ENCODE results near the gene ANKS1B. TPM values are rescaled to one million over a fixed set of nuclear protein-coding genes. Genes with fewer than 3 reads are reported as not detected.

Gene ANKS1B
- total RNA-seq, 3 donors from 2014 or later (not counting 1 experiment from before 2014, with no cell fraction given): not detected

- Mint-ChIP-seq H3K36me3 (peaks cover 15% of the 10 kb centered on the region), H3K27ac (peak overlapping the region; percentile 1 to 4)
Measured at GRCh38 chr12:98691351-98691750, 1293.4 kb downstream of the ANKS1B start.

GRCh38 chr12:98686603-98687002 lies 1298.1 kb downstream of the ANKS1B start:
- DNase-seq: no peak
- no peak overlapping the region for H3K4me3 ChIP-seq (ENCODE audit: low read length)
- H3K36me3 Mint-ChIP-seq: peaks cover 33% of the 10 kb centered on the region
- no peak overlapping the region for H3K4me3 Mint-ChIP-seq
- H3K27me3 Mint-ChIP-seq (ENCODE audit: low read depth in 2 of 2): no peaks in the 10 kb centered on the region
- intact Hi-C loops (cut with micrococcal nuclease): no loop called here
- 100% methylated on average over 1 of the region's 2 CpGs for WGBS (ENCODE audit: insufficient coverage)
- no peak overlapping the region for H3K27ac ChIP-seq (ENCODE audit: low read length)
- peaks cover 57% of the 10 kb centered on the region for H3K36me3 ChIP-seq (ENCODE audit: control insufficient read depth, insufficient read depth, low read length)
- H3K9me3 Mint-ChIP-seq: no peaks in the 10 kb centered on the region
- no peak overlapping the region for H3K27ac Mint-ChIP-seq
- H3K27me3 ChIP-seq (ENCODE audit: control insufficient read depth, insufficient read depth, low read length): no peaks in the 10 kb centered on the region
- TF ChIP-seq CTCF (IDR thresholded peaks at IDR 0.05): no peak
- ATAC-seq: no peak
- peaks cover 4 to 12% of the 10 kb centered on the region in 2 donors for H3K4me1 Mint-ChIP-seq
- no peaks in the 10 kb centered on the region for H3K9me3 ChIP-seq (ENCODE audit: control insufficient read depth, insufficient read depth, low read length)
- no peaks in the 10 kb centered on the region for H3K4me1 ChIP-seq (ENCODE audit: control insufficient read depth, insufficient read depth, low read length)

More at GRCh38 chr12:98691351-98691750, 1293.4 kb downstream of the ANKS1B start:
- TF ChIP-seq CTCF (IDR thresholded peaks at IDR 0.05): no peak
- Histone ChIP-seq H3K9me3 (ENCODE audit: control insufficient read depth, insufficient read depth, low read length) (no peaks in the 10 kb centered on the region), H3K36me3 (ENCODE audit: control insufficient read depth, insufficient read depth, low read length) (peaks cover 31% of the 10 kb centered on the region), H3K27me3 (ENCODE audit: control insufficient read depth, insufficient read depth, low read length) (no peaks in the 10 kb centered on the region), H3K4me1 (ENCODE audit: control insufficient read depth, insufficient read depth, low read length) (no peaks in the 10 kb centered on the region), H3K27ac (ENCODE audit: low read length) (no peak overlapping the region), H3K4me3 (ENCODE audit: low read length) (no peak overlapping the region)
- no peak for DNase-seq
- no peak overlapping the region for H3K4me3 Mint-ChIP-seq
- H3K27me3 Mint-ChIP-seq (ENCODE audit: low read depth in 2 of 2): no peaks in the 10 kb centered on the region
- intact Hi-C loops (cut with micrococcal nuclease): no loop called here
- H3K4me1 Mint-ChIP-seq: peaks cover 24 to 34% of the 10 kb centered on the region in 2 donors
- no peak for ATAC-seq
- H3K9me3 Mint-ChIP-seq: no peaks in the 10 kb centered on the region

Other genes with a start within 250 kb of the ANKS1B start
- 10 to 100 TPM; 30.8 to 42.8 (median 30.9) TPM for gene BLTP3B, start 157.9 kb upstream of the ANKS1B start, total RNA-seq
- 10 to 100 TPM; 20.4 to 27.5 (median 20.8) TPM for gene ACTR6, start 215.9 kb upstream of the ANKS1B start, total RNA-seq

All from natural killer cell (primary cell).